ENCODE results near the gene C1orf174. TPM values are rescaled to one million over a fixed set of nuclear protein-coding genes. Genes with fewer than 3 reads are reported as not detected.

C1orf174 gene
- total RNA-seq, 1 experiment from 2014 or later = 41.2 TPM

- ATAC-seq (no peak), DNase-seq (ENCODE audit: low read depth, low spot score) (no peak)
- Histone ChIP-seq H3K9me3 (ENCODE audit: control insufficient read depth, insufficient read depth, low read depth, low read length) (no peaks in the 10 kb centered on the region), H3K27me3 (ENCODE audit: control insufficient read depth, insufficient read depth, low read length) (no peaks in the 10 kb centered on the region), H3K36me3 (ENCODE audit: control insufficient read depth, insufficient read depth, low read length) (peaks cover 9% of the 10 kb centered on the region), H3K27ac (ENCODE audit: low read length) (no peak overlapping the region), H3K4me3 (ENCODE audit: low read depth in 2 of 2, low read length in 2 of 2) (no peak overlapping the region), H3K4me1 (ENCODE audit: control insufficient read depth, insufficient read depth, low read length) (no peaks in the 10 kb centered on the region)
- ChIA-PET CTCF (no interaction called here), POLR2A (no interaction called here)
- in situ Hi-C loops (cut with HindIII; ENCODE audit: low pct_unique_long_range_greater_than_20kb, low sequenced_read_pairs) = no loop called here
- no peak for TF ChIP-seq SIN3A (IDR thresholded peaks at IDR 0.05; ENCODE audit: borderline replicate concordance, insufficient read depth, low read depth, low read length)
- TF ChIP-seq TCF7L2 (IDR thresholded peaks at IDR 0.05; ENCODE audit: low read depth, low read length) = no peak
- TF ChIP-seq POLR2AphosphoS5 (IDR thresholded peaks at IDR 0.05; ENCODE audit: low read depth, low read length) = no peak
- TF ChIP-seq, protein P1, sequence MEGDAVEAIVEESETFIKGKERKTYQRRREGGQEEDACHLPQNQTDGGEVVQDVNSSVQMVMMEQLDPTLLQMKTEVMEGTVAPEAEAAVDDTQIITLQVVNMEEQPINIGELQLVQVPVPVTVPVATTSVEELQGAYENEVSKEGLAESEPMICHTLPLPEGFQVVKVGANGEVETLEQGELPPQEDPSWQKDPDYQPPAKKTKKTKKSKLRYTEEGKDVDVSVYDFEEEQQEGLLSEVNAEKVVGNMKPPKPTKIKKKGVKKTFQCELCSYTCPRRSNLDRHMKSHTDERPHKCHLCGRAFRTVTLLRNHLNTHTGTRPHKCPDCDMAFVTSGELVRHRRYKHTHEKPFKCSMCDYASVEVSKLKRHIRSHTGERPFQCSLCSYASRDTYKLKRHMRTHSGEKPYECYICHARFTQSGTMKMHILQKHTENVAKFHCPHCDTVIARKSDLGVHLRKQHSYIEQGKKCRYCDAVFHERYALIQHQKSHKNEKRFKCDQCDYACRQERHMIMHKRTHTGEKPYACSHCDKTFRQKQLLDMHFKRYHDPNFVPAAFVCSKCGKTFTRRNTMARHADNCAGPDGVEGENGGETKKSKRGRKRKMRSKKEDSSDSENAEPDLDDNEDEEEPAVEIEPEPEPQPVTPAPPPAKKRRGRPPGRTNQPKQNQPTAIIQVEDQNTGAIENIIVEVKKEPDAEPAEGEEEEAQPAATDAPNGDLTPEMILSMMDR (IDR thresholded peaks at IDR 0.05) = no peak
- TF ChIP-seq REST (IDR thresholded peaks at IDR 0.05; ENCODE audit: insufficient read depth in 1 of 2, low read depth in 2 of 2, low read length in 1 of 2) = no peak
- BruUV-seq (replicated peaks) = no TSS peak
- intact Hi-C loops (cut with micrococcal nuclease; ENCODE audit: unreplicated experiment) = no loop called here
Observed at GRCh38 chr1:3847081-3847480, 53.0 kb downstream of the C1orf174 start.

DNA sequence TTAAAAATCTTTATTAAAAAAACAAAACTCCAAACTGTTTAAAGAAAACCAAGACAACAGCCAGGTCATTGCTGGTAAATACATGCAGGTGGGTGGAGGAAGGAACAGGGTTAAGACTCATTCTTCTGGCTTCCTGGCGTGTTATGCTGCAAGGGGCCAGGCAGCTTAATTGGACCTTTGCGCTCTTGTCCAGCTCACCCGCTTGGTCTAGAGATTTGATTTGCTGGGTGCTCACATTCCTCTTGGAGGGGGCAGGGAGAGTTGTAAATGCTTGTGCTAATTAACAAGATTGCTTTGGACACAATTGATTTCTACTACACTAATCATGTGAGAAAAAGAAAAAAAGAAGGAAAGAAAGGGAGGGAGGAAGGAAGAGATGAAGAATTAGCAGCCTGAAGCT is 53.5 kb downstream of the C1orf174 start:
- TF ChIP-seq POLR2AphosphoS5 (IDR thresholded peaks at IDR 0.05; ENCODE audit: low read depth, low read length) (no peak), REST (IDR thresholded peaks at IDR 0.05; ENCODE audit: insufficient read depth in 1 of 2, low read depth in 2 of 2, low read length in 1 of 2) (no peak), SIN3A (IDR thresholded peaks at IDR 0.05; ENCODE audit: borderline replicate concordance, insufficient read depth, low read depth, low read length) (no peak), TCF7L2 (IDR thresholded peaks at IDR 0.05; ENCODE audit: low read depth, low read length) (no peak)
- TF ChIP-seq, protein P1 (IDR thresholded peaks at IDR 0.05) = no peak
- CTCF ChIA-PET = no interaction called here
- no peaks in the 10 kb centered on the region for H3K4me1 ChIP-seq (ENCODE audit: control insufficient read depth, insufficient read depth, low read length)
- H3K27ac ChIP-seq (ENCODE audit: low read length) = no peak overlapping the region
- ATAC-seq (no peak), DNase-seq (ENCODE audit: low read depth, low spot score) (no peak)
- H3K36me3 ChIP-seq (ENCODE audit: control insufficient read depth, insufficient read depth, low read length) = peaks cover 6% of the 10 kb centered on the region
- intact Hi-C loops (cut with micrococcal nuclease; ENCODE audit: unreplicated experiment) = no loop called here
- POLR2A ChIA-PET = no interaction called here
- H3K9me3 ChIP-seq (ENCODE audit: control insufficient read depth, insufficient read depth, low read depth, low read length) = no peaks in the 10 kb centered on the region
- no TSS peak for BruUV-seq (replicated peaks)
- H3K27me3 ChIP-seq (ENCODE audit: control insufficient read depth, insufficient read depth, low read length) = no peaks in the 10 kb centered on the region
- no peak overlapping the region for H3K4me3 ChIP-seq (ENCODE audit: low read depth in 2 of 2, low read length in 2 of 2)
- in situ Hi-C loops (cut with HindIII; ENCODE audit: low pct_unique_long_range_greater_than_20kb, low sequenced_read_pairs) = no loop called here

All from Panc1 (cell line).